GM19351 (cell line): Measurements from ENCODE around the gene GLS.

Experiments used
- ATAC-seq: cut with Tn5 transposase; IDR thresholded peaks from one replicate; pipeline ENCODE4 v1.9.1; 2021; ENCODE audit warnings: mild to moderate bottlenecking, moderate library complexity; ENCODE audit not compliant: unreplicated experiment

Gene GLS

DNA sequence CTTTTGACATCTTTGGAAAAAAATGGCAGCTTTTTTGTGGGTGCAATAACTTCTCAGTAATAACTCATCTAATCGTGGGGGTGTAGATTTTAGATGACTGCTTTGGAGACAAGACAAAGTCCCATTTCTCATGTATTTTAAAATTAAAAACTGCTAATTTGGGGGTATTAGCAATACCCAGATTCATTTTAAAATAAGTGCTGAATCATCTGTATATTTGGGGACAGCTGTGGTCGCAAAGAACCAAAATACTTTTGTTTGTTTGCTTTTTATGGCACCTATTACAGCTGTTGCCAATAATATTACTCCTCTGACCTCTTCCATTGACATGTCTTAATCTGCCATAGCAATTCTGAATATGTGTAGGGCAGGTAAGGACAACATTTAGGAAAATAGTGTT, 87.9 kb downstream of the GLS start:
- ATAC-seq: no peak

DNA sequence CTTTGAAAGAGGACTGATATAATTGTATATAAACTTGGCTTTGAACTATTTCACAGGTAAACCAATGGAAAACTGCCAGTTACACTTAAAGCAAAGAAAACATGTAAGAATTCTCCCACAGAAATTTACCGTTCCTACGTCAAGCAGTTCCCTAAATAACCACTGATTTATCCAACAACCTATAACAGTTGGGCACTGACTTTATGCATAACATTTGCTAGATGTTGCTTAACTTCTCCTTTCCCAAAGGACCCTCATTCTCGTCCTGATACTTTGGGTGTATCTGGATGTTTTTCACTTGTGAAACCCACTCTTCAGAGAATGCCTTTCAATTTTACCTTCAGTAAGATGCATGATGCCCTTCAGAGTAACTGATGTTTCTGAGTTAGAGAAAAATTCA, 89.5 kb downstream of the GLS start:
- ATAC-seq: no peak

GRCh38 chr2:190970873-190971506, 90.4 kb downstream of the GLS start:
- no peak for ATAC-seq

GRCh38 chr2:190972213-190972612, 91.6 kb downstream of the GLS start:
- ATAC-seq: no peak

DNA sequence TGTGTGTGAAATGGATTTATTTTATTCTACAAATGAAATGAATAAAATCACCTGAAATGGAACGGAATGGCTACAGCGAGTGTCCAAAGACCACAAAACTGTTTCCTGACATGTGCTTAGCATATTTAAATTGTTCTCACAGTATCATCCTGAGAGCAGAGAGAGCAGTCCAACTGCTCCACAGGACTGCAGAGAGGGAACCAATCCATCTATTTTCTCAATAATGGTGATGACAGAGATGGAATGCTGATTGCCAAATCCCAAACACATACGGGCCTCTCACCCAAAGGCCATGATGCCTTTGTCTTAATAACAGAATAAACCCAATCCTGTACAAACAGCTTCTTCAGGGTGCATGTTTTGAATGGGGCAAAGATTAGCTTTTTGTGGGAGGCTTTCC, 92.2 kb downstream of the GLS start:
- no peak for ATAC-seq

DNA sequence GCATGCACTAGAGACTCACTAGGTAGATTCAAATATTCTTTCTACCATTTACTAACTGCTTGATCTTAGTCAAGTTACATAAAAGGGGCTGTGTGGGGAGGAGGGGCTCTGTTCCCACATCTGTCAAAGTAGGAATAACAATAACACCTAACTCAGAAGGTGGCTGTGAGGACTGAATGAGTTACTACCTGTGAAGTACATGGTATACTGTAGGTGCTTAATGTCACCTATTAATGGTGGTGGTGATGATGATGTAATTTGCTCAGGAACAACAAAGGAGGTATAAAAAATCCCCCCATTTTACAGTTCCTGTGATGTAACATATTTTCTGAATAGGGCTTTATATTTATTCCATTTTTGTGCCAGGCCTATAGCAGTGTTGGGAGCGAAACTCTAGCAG, 92.6 kb downstream of the GLS start:
- no peak for ATAC-seq

DNA sequence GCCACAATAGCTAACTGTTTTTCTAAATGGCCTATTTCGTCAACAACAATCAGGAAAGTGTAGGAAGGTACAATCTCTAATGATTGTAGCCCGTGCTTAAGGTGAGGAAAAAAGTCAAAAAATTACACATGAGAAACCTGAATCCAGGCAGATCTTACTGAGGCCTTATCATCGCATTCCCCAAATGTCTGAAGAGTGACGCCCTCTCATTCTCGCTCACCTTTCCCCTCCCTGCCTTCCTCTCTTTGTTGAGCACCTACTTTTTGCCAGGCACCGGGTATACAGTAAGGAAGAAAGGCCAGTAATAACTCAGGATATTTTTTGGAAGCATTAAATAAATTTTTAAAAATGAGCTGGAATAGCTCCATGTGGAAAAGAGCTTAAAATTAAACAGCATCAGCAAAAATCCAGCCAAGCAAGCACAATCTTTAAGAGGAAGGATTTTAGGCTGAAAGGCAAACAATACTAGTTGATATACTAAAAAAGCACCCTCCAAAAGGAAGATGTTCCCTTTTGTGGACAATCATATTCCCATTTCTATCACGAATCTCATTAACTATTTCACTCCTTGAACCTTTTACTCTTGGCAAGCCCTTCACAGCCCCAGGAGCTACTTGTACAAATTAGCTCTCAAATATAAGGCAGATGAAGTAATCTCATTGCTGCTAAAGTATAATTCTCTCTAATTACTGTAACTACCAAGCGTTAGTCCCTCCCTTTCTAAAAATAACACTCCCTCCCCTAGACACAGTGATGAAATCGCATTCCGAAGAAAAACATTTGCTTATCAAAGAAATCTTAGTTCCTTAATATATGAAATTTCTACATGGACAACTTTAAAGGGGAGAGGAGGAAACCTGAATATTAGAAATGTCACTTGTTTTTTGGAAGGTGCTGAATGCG, 93.4 kb downstream of the GLS start:
- ATAC-seq: no peak

- ATAC-seq: no peak
Measured at GRCh38 chr2:190974629-190975361, 94.2 kb downstream of the GLS start.

GRCh38 chr2:190976521-190976920, 95.9 kb downstream of the GLS start:
- ATAC-seq: no peak

DNA sequence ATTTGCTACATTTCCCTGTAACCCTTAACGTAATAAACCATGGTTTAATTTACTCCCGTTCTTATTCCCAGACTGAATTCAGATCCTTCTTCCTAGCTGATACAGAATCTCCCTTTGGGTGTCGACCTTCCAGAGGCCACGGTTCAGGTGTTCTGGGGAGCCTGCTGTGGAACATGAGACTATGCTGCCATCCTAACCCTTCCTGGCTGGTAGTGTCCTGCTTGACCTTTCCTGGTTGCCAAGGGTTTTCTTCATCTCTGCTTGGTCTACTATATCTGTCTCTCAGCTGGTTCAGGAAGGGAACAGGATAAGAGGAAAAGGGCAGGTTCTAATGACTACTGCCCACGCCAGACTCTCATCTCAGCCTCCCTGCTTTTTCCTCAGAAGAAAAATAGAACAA, 96.9 kb downstream of the GLS start:
- no peak for ATAC-seq

DNA sequence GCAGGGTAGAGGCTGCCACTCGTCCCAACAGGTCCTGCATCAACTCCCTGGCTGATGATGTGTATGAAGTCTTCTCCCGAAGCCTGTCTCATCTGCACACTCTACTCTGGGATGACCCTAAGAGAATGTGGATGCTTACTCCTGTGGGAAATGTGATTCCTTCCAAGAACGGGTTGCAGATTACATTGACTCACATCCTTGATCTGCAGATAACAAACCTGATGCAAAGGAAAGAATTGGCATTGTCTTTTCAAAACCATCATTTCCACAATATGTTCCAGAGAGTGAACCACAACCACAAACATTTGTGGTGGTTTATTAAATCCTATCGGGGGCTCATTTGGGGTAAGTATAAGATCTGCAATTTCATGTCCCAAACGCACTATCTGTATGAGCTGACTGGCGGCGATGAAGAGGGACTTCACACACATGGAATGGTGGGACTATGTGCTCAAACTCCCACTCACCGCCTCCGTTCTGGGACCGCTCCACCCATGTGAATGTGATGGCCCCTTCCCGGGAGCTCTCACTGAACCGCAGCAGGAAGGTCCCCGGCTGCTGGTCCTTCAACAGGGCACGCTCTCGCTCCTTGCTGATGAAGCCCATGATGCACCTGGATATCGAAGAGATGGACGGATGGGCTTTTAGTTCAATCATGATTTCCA, 97.9 kb downstream of the GLS start:
- no peak for ATAC-seq

- no peak for ATAC-seq
Measured at GRCh38 chr2:190979906-190980629, 99.4 kb downstream of the GLS start.

GRCh38 chr2:190980630-190981209, 100.1 kb downstream of the GLS start:
- no peak for ATAC-seq

DNA sequence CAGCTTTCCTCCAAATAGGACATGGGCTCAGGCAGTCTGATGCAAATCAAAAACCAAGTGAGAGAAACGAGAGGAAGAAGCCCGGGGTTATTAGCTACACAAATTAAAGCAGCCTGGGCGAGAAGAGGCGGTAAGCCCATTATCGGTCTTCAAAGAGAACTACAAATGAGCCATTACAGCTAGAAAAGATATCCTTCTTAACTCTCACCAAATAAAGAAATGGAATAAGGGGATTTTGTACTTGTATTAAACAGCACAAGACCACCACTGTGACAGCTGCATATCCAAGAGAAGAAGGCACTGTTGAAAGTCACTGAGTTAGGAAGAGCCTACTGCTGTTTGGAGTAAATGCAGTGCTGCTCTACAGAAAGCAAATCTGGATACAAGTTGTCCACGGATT, 100.7 kb downstream of the GLS start:
- no peak for ATAC-seq

- ATAC-seq: no peak
Measured at GRCh38 chr2:190981733-190982132, 101.1 kb downstream of the GLS start.

GRCh38 chr2:190982262-190983034, 101.8 kb downstream of the GLS start:
- no peak for ATAC-seq

- no peak for ATAC-seq
Measured at GRCh38 chr2:190984595-190984994, 104.0 kb downstream of the GLS start.

- ATAC-seq: no peak
Measured at GRCh38 chr2:190986221-190986953, 105.8 kb downstream of the GLS start.

GRCh38 chr2:190987116-190987515, 106.5 kb downstream of the GLS start:
- ATAC-seq: no peak
